Neuronal stem cell (in vitro differentiated cells): ENCODE measurements around the gene STXBP1.

ENCODE experiments used
- DNase-seq: peaks from one replicate; pipeline ENCODE4 v3.0.0-alpha.2; 2013; ENCODE audit warnings: low spot score
- H2AFZ ChIP-seq: one replicate; pipeline ENCODE4 v1.6.1; 2013; ENCODE audit warnings: mild to moderate bottlenecking, low read length, inconsistent platforms
- H2AK5ac ChIP-seq: 2 replicates; pipeline ENCODE4 v1.6.1; 2013; ENCODE audit warnings: low read depth, mild to moderate bottlenecking, inconsistent platforms, low read length, moderate library complexity, mixed read lengths
- H2BK120ac ChIP-seq: 2 replicates; pipeline ENCODE4 v1.6.1; 2013; ENCODE audit warnings: low read depth, mild to moderate bottlenecking, inconsistent platforms, low read length, moderate library complexity, mixed read lengths
- H2BK12ac ChIP-seq: one replicate; pipeline ENCODE4 v1.6.1; 2013; ENCODE audit warnings: low read length, inconsistent platforms
- H2BK15ac ChIP-seq: 2 replicates; pipeline ENCODE4 v1.6.1; 2013; ENCODE audit warnings: mild to moderate bottlenecking, low read length, inconsistent platforms, mixed read lengths
- H2BK5ac ChIP-seq: one replicate; pipeline ENCODE4 v1.6.1; 2013; ENCODE audit warnings: inconsistent platforms, mild to moderate bottlenecking, low read length, moderate library complexity
- H3K14ac ChIP-seq: one replicate; pipeline ENCODE4 v1.6.1; 2013; ENCODE audit warnings: low read length, inconsistent platforms
- H3K18ac ChIP-seq: 2 replicates; pipeline ENCODE4 v1.6.1; 2013; ENCODE audit warnings: low read length, inconsistent platforms
- H3K23ac ChIP-seq: 2 replicates; pipeline ENCODE4 v1.6.1; 2013; ENCODE audit warnings: low read depth, mild to moderate bottlenecking, mixed read lengths, low read length, inconsistent platforms; ENCODE audit not compliant: poor library complexity
- H3K27ac ChIP-seq: replicated peaks from 3 replicates; pipeline ENCODE4 v1.5.1; 2013; ENCODE audit warnings: low read length, inconsistent platforms
- H3K27me3 ChIP-seq, 3 experiments: 2 replicates each; pipeline ENCODE4 v1.6.1; 2013; ENCODE audit warnings: low read length in 3 of 3, mild to moderate bottlenecking in 2 of 3, inconsistent platforms in 1 of 3, low read depth in 1 of 3, mixed read lengths in 1 of 3, moderate library complexity in 1 of 3; ENCODE audit not compliant: control insufficient read depth in 3 of 3, insufficient read depth in 3 of 3
- H3K36me3 ChIP-seq, 2 donors: replicated peaks in 1 of 2; 2 replicates each; pipeline ENCODE4 v1.6.1; 2013; ENCODE audit warnings: low read length in 2 of 2; ENCODE audit not compliant: control insufficient read depth in 2 of 2, insufficient read depth in 2 of 2
- H3K4ac ChIP-seq: 2 replicates; pipeline ENCODE4 v1.6.1; 2013; ENCODE audit warnings: inconsistent platforms, mild to moderate bottlenecking, low read length, moderate library complexity
- H3K4me1 ChIP-seq, 2 donors: 1 replicate in 1 of 2; 2 replicates in 1 of 2; pipeline ENCODE4 v1.6.1; 2013; ENCODE audit warnings: low read length in 2 of 2, low read depth in 1 of 2; ENCODE audit not compliant: control insufficient read depth in 2 of 2, insufficient read depth in 1 of 2
- H3K4me2 ChIP-seq: one replicate; pipeline ENCODE4 v1.6.1; 2013; ENCODE audit warnings: mild to moderate bottlenecking, low read length, inconsistent platforms; ENCODE audit not compliant: insufficient read depth, poor library complexity, severe bottlenecking
- H3K4me3 ChIP-seq, 2 donors: 2 replicates each; pipeline ENCODE4 v1.5.1; 2013; ENCODE audit warnings: low read length in 2 of 2, mild to moderate bottlenecking in 2 of 2, inconsistent platforms in 1 of 2, moderate library complexity in 1 of 2
- H3K79me1 ChIP-seq: one replicate; pipeline ENCODE4 v1.6.1; 2013; ENCODE audit warnings: low read depth, mild to moderate bottlenecking, inconsistent platforms, low read length, moderate library complexity
- H3K9ac ChIP-seq: one replicate; pipeline ENCODE4 v1.6.1; 2013; ENCODE audit warnings: mild to moderate bottlenecking, low read depth, low read length, inconsistent platforms; ENCODE audit not compliant: poor library complexity
- H3K9me3 ChIP-seq, 2 donors: replicated peaks in 1 of 2; 2 replicates each; pipeline versions ENCODE3 to v1.6.1; 2013; ENCODE audit warnings: low read length in 2 of 2, mild to moderate bottlenecking in 2 of 2, inconsistent platforms in 1 of 2, low read depth in 1 of 2, mixed read lengths in 1 of 2, moderate library complexity in 1 of 2; ENCODE audit not compliant: control insufficient read depth in 2 of 2, insufficient read depth in 1 of 2
- H4K8ac ChIP-seq: one replicate; pipeline ENCODE4 v1.6.1; 2013; ENCODE audit warnings: low read depth, mild to moderate bottlenecking, inconsistent platforms, low read length, moderate library complexity
- H4K91ac ChIP-seq: one replicate; pipeline ENCODE4 v1.6.1; 2013; ENCODE audit warnings: low read length, low read depth, mild to moderate bottlenecking, inconsistent platforms; ENCODE audit not compliant: poor library complexity
- WGBS, 2 donors: extraction: QIAGEN DNeasy Blood & Tissue Kit; methylation state at CpG; one replicate each; pipeline ENCODE4 v1.1.7; 2013; ENCODE audit warnings: missing lambda C conversion rate in 2 of 2, mixed read lengths in 1 of 2; ENCODE audit not compliant: insufficient read length in 2 of 2, insufficient replicate concordance in 1 of 2; ENCODE audit errors: extremely low coverage in 2 of 2; 5-methylcytosine and 5-hydroxymethylcytosine counted together

Gene STXBP1

GRCh38 chr9:127683723-127684122, 71.6 kb downstream of the STXBP1 start:
- H2BK5ac ChIP-seq, result no peak overlapping the region
- no peaks in the 10 kb centered on the region for H3K9me3 ChIP-seq
- no peak overlapping the region for H3K4me3 ChIP-seq
- H4K8ac ChIP-seq, result no peak overlapping the region
- no peak overlapping the region for H2BK120ac ChIP-seq
- H3K4me2 ChIP-seq, result no peak overlapping the region
- no peak overlapping the region for H4K91ac ChIP-seq
- no peaks in the 10 kb centered on the region for H3K4me1 ChIP-seq
- no peak overlapping the region for H3K9ac ChIP-seq
- H3K79me1 ChIP-seq, result peaks cover 2% of the 10 kb centered on the region
- no peak overlapping the region for H3K4ac ChIP-seq
- H2AK5ac ChIP-seq, result no peak overlapping the region
- no peak overlapping the region for H3K23ac ChIP-seq
- no peak overlapping the region for H3K18ac ChIP-seq
- no peak for DNase-seq
- WGBS, 2 donors, result no CpG with 5 or more reads among the region's 5 CpGs
- peaks cover 36 to 72% of the 10 kb centered on the region in 2 donors for H3K36me3 ChIP-seq
- no peak overlapping the region for H3K14ac ChIP-seq
- H2BK15ac ChIP-seq, result no peak overlapping the region
- H2BK12ac ChIP-seq, result no peak overlapping the region
- no peaks in the 10 kb centered on the region for H3K27me3 ChIP-seq
- H3K27ac ChIP-seq, result no peak overlapping the region
- H2AFZ ChIP-seq, result no peak overlapping the region

- DNase-seq, result no peak
- Histone ChIP-seq H3K14ac (no peak overlapping the region), H4K91ac (no peak overlapping the region), H3K4ac (no peak overlapping the region), H2AFZ (no peak overlapping the region), H3K4me2 (no peak overlapping the region), H3K23ac (no peak overlapping the region), H3K18ac (no peak overlapping the region), H2AK5ac (no peak overlapping the region), H2BK5ac (no peak overlapping the region), H4K8ac (no peak overlapping the region), H3K79me1 (peaks cover 2% of the 10 kb centered on the region), H2BK12ac (no peak overlapping the region), H2BK15ac (no peak overlapping the region), H3K4me1 (no peaks in the 10 kb centered on the region), H3K36me3 (peaks cover 31 to 70% of the 10 kb centered on the region in 2 donors), H3K9me3 (peaks cover 2% of the 10 kb centered on the region in 2 donors), H2BK120ac (no peak overlapping the region), H3K27me3 (no peaks in the 10 kb centered on the region), H3K4me3 (no peak overlapping the region), H3K9ac (no peak overlapping the region), H3K27ac (no peak overlapping the region)
- no CpG with 5 or more reads among the region's 4 CpGs for WGBS, 2 donors
These were observed 72.5 kb downstream of the STXBP1 start for GRCh38 chr9:127684576-127684975.

GRCh38 chr9:127686461-127687393, 74.7 kb downstream of the STXBP1 start:
- Histone ChIP-seq H2AK5ac (no peak overlapping the region), H2AFZ (no peak overlapping the region), H3K79me1 (peaks cover 2% of the 10 kb centered on the region), H3K4me1 (no peaks in the 10 kb centered on the region), H4K91ac (no peak overlapping the region), H3K36me3 (peaks cover 32 to 70% of the 10 kb centered on the region in 2 donors), H2BK15ac (no peak overlapping the region), H2BK120ac (no peak overlapping the region), H3K14ac (no peak overlapping the region), H3K27ac (no peak overlapping the region), H3K4me2 (no peak overlapping the region), H2BK12ac (no peak overlapping the region), H2BK5ac (no peak overlapping the region), H3K27me3 (no peaks in the 10 kb centered on the region), H3K4me3 (no peak overlapping the region), H3K9me3 (peaks cover 4 to 6% of the 10 kb centered on the region in 2 donors), H3K18ac (no peak overlapping the region), H3K4ac (no peak overlapping the region), H3K23ac (no peak overlapping the region), H4K8ac (no peak overlapping the region), H3K9ac (no peak overlapping the region)
- DNase-seq, result no peak
- no CpG with 5 or more reads among the region's 6 CpGs for WGBS, 2 donors

- Histone ChIP-seq H3K4ac (no peak overlapping the region), H3K9me3 (peaks cover 4 to 6% of the 10 kb centered on the region in 2 donors), H3K27me3 (no peaks in the 10 kb centered on the region), H3K4me1 (no peaks in the 10 kb centered on the region), H3K18ac (no peak overlapping the region), H3K23ac (no peak overlapping the region), H2BK120ac (no peak overlapping the region), H3K4me2 (no peak overlapping the region), H2AFZ (no peak overlapping the region), H2BK5ac (no peak overlapping the region), H3K36me3 (peaks cover 15 to 46% of the 10 kb centered on the region in 2 donors), H3K79me1 (no peaks in the 10 kb centered on the region), H2AK5ac (no peak overlapping the region), H4K91ac (no peak overlapping the region), H3K9ac (no peak overlapping the region), H3K4me3 (no peak overlapping the region), H2BK15ac (no peak overlapping the region), H3K27ac (no peak overlapping the region), H2BK12ac (no peak overlapping the region), H3K14ac (no peak overlapping the region), H4K8ac (no peak overlapping the region)
- no CpG with 5 or more reads among the region's 13 CpGs for WGBS, 2 donors
- no peak for DNase-seq
These were observed 77.4 kb downstream of the STXBP1 start for GRCh38 chr9:127689329-127690000.
